HG03460 (cell line): ENCODE results near the gene PRDM7.
"Not testable (repeated sequence)": the region's sequence is repeated elsewhere in the genome, so short reads cannot be mapped to it uniquely, and the experiment has no call there.

ENCODE experiments used
- ATAC-seq: cut with Tn5 transposase; IDR thresholded peaks from one replicate; pipeline ENCODE4 v1.9.1; 2021; ENCODE audit not compliant: unreplicated experiment

Gene PRDM7

GRCh38 chr16:90015586-90016338 lies 61.4 kb downstream of the PRDM7 start:
- ATAC-seq = no peak

GRCh38 chr16:90012991-90013745 lies 64.0 kb downstream of the PRDM7 start:
- no peak for ATAC-seq

- ATAC-seq = no peak
Observed at GRCh38 chr16:90011908-90012501, 65.1 kb downstream of the PRDM7 start.

GRCh38 chr16:90011508-90011819 lies 65.7 kb downstream of the PRDM7 start:
- ATAC-seq = no peak

- ATAC-seq = no peak
Observed at GRCh38 chr16:90010676-90011507, 66.2 kb downstream of the PRDM7 start.

GRCh38 chr16:90009172-90009899 lies 67.8 kb downstream of the PRDM7 start:
- ATAC-seq = no peak

GRCh38 chr16:90008708-90009145 lies 68.4 kb downstream of the PRDM7 start:
- peak; percentile 66 for ATAC-seq

GRCh38 chr16:90007635-90008234 lies 69.4 kb downstream of the PRDM7 start:
- not testable (repeated sequence) for ATAC-seq

GRCh38 chr16:90007015-90007414 lies 70.1 kb downstream of the PRDM7 start:
- no peak for ATAC-seq
